H1 (cell line): Measurements from ENCODE around the gene GRAMD2A.

Experiments used
- BACH1 ChIP-seq: IDR thresholded peaks from 2 replicates; pipeline ENCODE4 v1.6.1; 2012; ENCODE audit warnings: low read length, improper control_type of control experiment
- CTCF ChIP-seq, 3 experiments: IDR thresholded peaks; 1 replicate in 2 of 3; 2 replicates in 1 of 3; pipeline versions ENCODE4 v1.5.1 to v1.6.1; 2011; ENCODE audit warnings: low read length in 3 of 3, mild to moderate bottlenecking in 3 of 3, inconsistent platforms in 2 of 3, low read depth in 1 of 3, moderate library complexity in 1 of 3; ENCODE audit not compliant: insufficient read depth in 1 of 3; ENCODE audit errors: control extremely low read depth in 1 of 3
- EGR1 ChIP-seq: IDR thresholded peaks from 2 replicates; pipeline ENCODE4 v1.6.1; 2011; ENCODE audit warnings: low read depth, low read length, borderline replicate concordance
- EP300 ChIP-seq, 2 experiments: IDR thresholded peaks; 1 replicate in 1 of 2; 2 replicates in 1 of 2; pipeline ENCODE4 v1.6.1; 2011 to 2012; ENCODE audit warnings: low read depth in 2 of 2, low read length in 2 of 2, mild to moderate bottlenecking in 2 of 2, borderline replicate concordance in 1 of 2, inconsistent platforms in 1 of 2, moderate library complexity in 1 of 2
- EZH2 ChIP-seq: fragments of 200-600 bp; sonication (generic); IDR thresholded peaks from 2 replicates; pipeline ENCODE4 v1.7.1; 2012; ENCODE audit warnings: low read depth, mild to moderate bottlenecking, moderate library complexity, low read length, inconsistent platforms; ENCODE audit not compliant: severe bottlenecking
- HDAC2 ChIP-seq, 2 experiments: fragments of 300-600 bp in 1 of 2; sonication (generic) in 1 of 2; IDR thresholded peaks; 2 replicates each; pipeline ENCODE4 v1.6.1; 2011 to 2012; ENCODE audit warnings: low read depth in 2 of 2, low read length in 2 of 2, mild to moderate bottlenecking in 2 of 2, moderate library complexity in 2 of 2, borderline replicate concordance in 1 of 2, inconsistent platforms in 1 of 2
- POLR2AphosphoS5 ChIP-seq: IDR thresholded peaks from 2 replicates; pipeline ENCODE4 v1.6.1; 2011; ENCODE audit warnings: low read depth, low read length
- RAD21 ChIP-seq, 2 experiments: IDR thresholded peaks in 1 of 2; conservative IDR thresholded peaks in 1 of 2; 2 replicates each; pipeline ENCODE4 v1.6.1; 2011; ENCODE audit warnings: low read depth in 2 of 2, low read length in 2 of 2, improper control_type of control experiment in 1 of 2, inconsistent platforms in 1 of 2, mild to moderate bottlenecking in 1 of 2, moderate library complexity in 1 of 2
- RFX5 ChIP-seq: IDR thresholded peaks from 2 replicates; pipeline ENCODE4 v1.6.1; 2011; ENCODE audit warnings: low read depth, low read length, improper control_type of control experiment, borderline replicate concordance
- SIN3A ChIP-seq, 2 experiments: IDR thresholded peaks in 1 of 2; conservative IDR thresholded peaks in 1 of 2; 2 replicates each; pipeline ENCODE4 v1.6.1; 2011 to 2012; ENCODE audit warnings: low read length in 2 of 2, improper control_type of control experiment in 1 of 2, low read depth in 1 of 2, mild to moderate bottlenecking in 1 of 2
- SIX5 ChIP-seq: IDR thresholded peaks from 2 replicates; pipeline ENCODE4 v1.6.1; 2011; ENCODE audit warnings: mild to moderate bottlenecking, low read depth, low read length
- TAF1 ChIP-seq: IDR thresholded peaks from 2 replicates; pipeline ENCODE4 v1.6.1; 2011; ENCODE audit warnings: mild to moderate bottlenecking, low read depth, low read length
- TAF7 ChIP-seq: optimal IDR thresholded peaks from 2 replicates; pipeline ENCODE3; 2011; ENCODE audit warnings: low read depth, mild to moderate bottlenecking, inconsistent platforms, low read length, moderate library complexity, borderline replicate concordance

GRCh38 chr15:72131922-72132321 is 65.7 kb downstream of the GRAMD2A start:
- TF ChIP-seq CTCF (IDR thresholded peaks at IDR 0.05; ENCODE audit: control extremely low read depth in 1 of 3, insufficient read depth in 1 of 3, low read depth in 1 of 3, low read length in 3 of 3) (no peak), SIN3A (conservative IDR thresholded peaks at IDR 0.05 in 1 of 2, IDR thresholded peaks at IDR 0.05 in 1 of 2; ENCODE audit: low read depth in 1 of 2, low read length in 2 of 2) (no peak), RFX5 (no peak), EZH2 (no peak), TAF7 (no peak), HDAC2 (IDR thresholded peaks at IDR 0.05; ENCODE audit: borderline replicate concordance in 1 of 2, low read depth in 2 of 2, low read length in 2 of 2) (no peak), TAF1 (no peak), SIX5 (no peak), EGR1 (no peak), POLR2AphosphoS5 (no peak), BACH1 (no peak), EP300 (IDR thresholded peaks at IDR 0.05; ENCODE audit: borderline replicate concordance in 1 of 2, low read depth in 2 of 2, low read length in 2 of 2) (no peak), RAD21 (IDR thresholded peaks at IDR 0.05 in 1 of 2, conservative IDR thresholded peaks at IDR 0.05 in 1 of 2; ENCODE audit: low read depth in 2 of 2, low read length in 2 of 2) (no peak)
